ENCODE results near the gene ZSWIM5. TPM values are rescaled to one million over a fixed set of nuclear protein-coding genes. Genes with fewer than 3 reads are reported as not detected.

The ZSWIM5 gene
- total RNA-seq (2022; extraction: Qiagen RNA extraction; ENCODE audit: low read depth), result 0.45 to 0.87 TPM (median 0.58 TPM) in 5 replicates

GRCh38 chr1:45205910-45206721 is at the start of gene ZSWIM5:
ZSWIM5 (minus strand) TSS chr1:45206605; CDS start chr1:45206350, 255 bp downstream.

GRCh38 chr1:45011837-45012638 is 194.4 kb downstream of the ZSWIM5 start, which contains the start of gene UROD:
UROD (plus strand) TSS chr1:45012254; CDS start chr1:45012266, 12 bp downstream.

GRCh38 chr1:45010855-45011811 is 195.3 kb downstream of the ZSWIM5 start, which contains the start of gene HECTD3:
HECTD3 (minus strand) TSS chr1:45011324; CDS start chr1:45011257, 67 bp downstream.

Other genes starting within 250 kb of the ZSWIM5 start
- 18.6 to 22.2 TPM (median 20.0 TPM) in 5 replicates for gene EIF2B3, start 220.0 kb downstream of the ZSWIM5 start, total RNA-seq (2022; extraction: Qiagen RNA extraction; ENCODE audit: low read depth)
- gene HECTD3, start 195.3 kb downstream of the ZSWIM5 start, total RNA-seq (2022; extraction: Qiagen RNA extraction; ENCODE audit: low read depth), result 14.1 to 19.8 TPM (median 18.0 TPM) in 5 replicates
- gene UROD, start 194.4 kb downstream of the ZSWIM5 start, total RNA-seq (2022; extraction: Qiagen RNA extraction; ENCODE audit: low read depth), result 42.7 to 48.2 TPM (median 44.7 TPM) in 5 replicates
- 3.6 to 5.3 TPM (median 3.9 TPM) in 5 replicates for gene HPDL, start 120.3 kb upstream of the ZSWIM5 start, total RNA-seq (2022; extraction: Qiagen RNA extraction; ENCODE audit: low read depth)
- 12.3 to 14.5 TPM (median 13.2 TPM) in 5 replicates for gene TOE1, start 133.6 kb upstream of the ZSWIM5 start, total RNA-seq (2022; extraction: Qiagen RNA extraction; ENCODE audit: low read depth)
- 7.4 to 10.8 TPM (median 10.2 TPM) in 5 replicates for gene MUTYH, start 133.8 kb upstream of the ZSWIM5 start, total RNA-seq (2022; extraction: Qiagen RNA extraction; ENCODE audit: low read depth)